Cardiac muscle cell (in vitro differentiated cells and primary cell): Measurements from ENCODE around the gene VSIG10L. TPM values are rescaled to one million over a fixed set of nuclear protein-coding genes. Genes with fewer than 3 reads are reported as not detected.

Experiments used
- DNase-seq, 2 donors: peaks; one replicate each; pipeline versions ENCODE4 v3.0.0 to v3.0.0-alpha.2; 2010 to 2017; ENCODE audit warnings: low read depth in 1 of 2, low spot score in 1 of 2
- H3K27ac ChIP-seq: fragments of 200-600 bp; sonication (generic); 2 replicates; pipeline ENCODE4 v1.5.1; 2016
- H3K27me3 ChIP-seq: fragments of 200-600 bp; sonication (generic); 2 replicates; pipeline ENCODE4 v1.6.0; 2016; ENCODE audit warnings: control low read depth
- H3K36me3 ChIP-seq: fragments of 200-600 bp; sonication (generic); 2 replicates; pipeline ENCODE4 v1.5.1; 2016; ENCODE audit warnings: control low read depth
- H3K4me1 ChIP-seq: fragments of 200-600 bp; sonication (generic); 2 replicates; pipeline ENCODE4 v1.8.1; 2017; ENCODE audit warnings: low read depth, mild to moderate bottlenecking, mixed run types
- H3K4me3 ChIP-seq: fragments of 200-600 bp; sonication (generic); 2 replicates; pipeline ENCODE4 v1.5.1; 2016; ENCODE audit warnings: mild to moderate bottlenecking
- H3K9me3 ChIP-seq: fragments of 200-600 bp; sonication (generic); 2 replicates; pipeline ENCODE4 v1.5.1; 2017; ENCODE audit warnings: low read depth, mild to moderate bottlenecking, control low read depth
- CTCF ChIP-seq: IDR thresholded peaks from 2 replicates; pipeline ENCODE4 v1.5.1; 2012; ENCODE audit warnings: low read depth, mild to moderate bottlenecking, low read length
- polyA plus RNA-seq: library from polyadenylated mRNA; unstranded; fragments of >200 nt; fragmentation: Nextera tagmentation; extraction: Ambion mirVana; gene quantifications from 2 replicates; pipeline ENCODE4 v1.2.1, GENCODE V29; 2016
- total RNA-seq: library from RNA; depleted of rRNA; stranded (reverse); fragments of >200 nt; gene quantifications from 2 replicates; pipeline ENCODE4 v1.2.3, GENCODE V29; 2016

VSIG10L gene
- total RNA-seq (5.0 and 6.5 TPM in 2 replicates), polyA plus RNA-seq (8.1 and 9.1 TPM in 2 replicates)

GRCh38 chr19:51341976-51342580, at the start of gene VSIG10L:
VSIG10L (minus strand) TSS chr19:51342139; CDS start chr19:51342124, 15 bp downstream.
- peaks cover 3% of the 10 kb centered on the region for H3K36me3 ChIP-seq
- H3K27ac ChIP-seq: no peak within 1 kb of the TSS
- no peak within 1 kb of the TSS for H3K4me3 ChIP-seq

GRCh38 chr19:51391073-51391611, 49.2 kb upstream of the VSIG10L start:
- Histone ChIP-seq H3K27ac (no peak overlapping the region), H3K36me3 (no peaks in the 10 kb centered on the region), H3K27me3 (no peaks in the 10 kb centered on the region), H3K9me3 (no peaks in the 10 kb centered on the region), H3K4me3 (no peak overlapping the region), H3K4me1 (peaks cover 3% of the 10 kb centered on the region)
- DNase-seq: no peak
- TF ChIP-seq CTCF: no peak

More at GRCh38 chr19:51341976-51342580, at the start of gene VSIG10L:
- Histone ChIP-seq H3K27me3 (no peaks in the 10 kb centered on the region), H3K9me3 (no peaks in the 10 kb centered on the region), H3K4me1 (peaks cover 3% of the 10 kb centered on the region)
- no peak for TF ChIP-seq CTCF
- DNase-seq: no peak

GRCh38 chr19:51389143-51389542, 47.2 kb upstream of the VSIG10L start:
- no peak for TF ChIP-seq CTCF
- no peaks in the 10 kb centered on the region for H3K27me3 ChIP-seq
- no peak overlapping the region for H3K27ac ChIP-seq
- H3K4me1 ChIP-seq: peaks cover 3% of the 10 kb centered on the region
- no peaks in the 10 kb centered on the region for H3K9me3 ChIP-seq
- no peak for DNase-seq
- no peaks in the 10 kb centered on the region for H3K36me3 ChIP-seq
- H3K4me3 ChIP-seq: no peak overlapping the region

GRCh38 chr19:51387924-51388389, 46.0 kb upstream of the VSIG10L start, which contains the start of gene LIM2:
LIM2 (minus strand) TSS chr19:51387974; CDS start chr19:51387443, 531 bp downstream.
- no peaks in the 10 kb centered on the region for H3K9me3 ChIP-seq
- no peak for TF ChIP-seq CTCF
- no peaks in the 10 kb centered on the region for H3K27me3 ChIP-seq
- no peak within 1 kb of the TSS for H3K4me3 ChIP-seq
- no peaks in the 10 kb centered on the region for H3K4me1 ChIP-seq
- no peaks in the 10 kb centered on the region for H3K36me3 ChIP-seq
- no peak within 1 kb of the TSS for H3K27ac ChIP-seq
- DNase-seq: no peak

GRCh38 chr19:51386882-51387520, 45.1 kb upstream of the VSIG10L start:
- Histone ChIP-seq H3K36me3 (no peaks in the 10 kb centered on the region), H3K27ac (no peak overlapping the region), H3K27me3 (no peaks in the 10 kb centered on the region), H3K9me3 (no peaks in the 10 kb centered on the region), H3K4me3 (no peak overlapping the region), H3K4me1 (no peaks in the 10 kb centered on the region)
- DNase-seq: no peak
- no peak for TF ChIP-seq CTCF
